GM19035 (cell line): ENCODE measurements around the gene RAD9A.

Experiments
- ATAC-seq: cut with Tn5 transposase; IDR thresholded peaks from one replicate; pipeline ENCODE4 v1.9.1; 2021; ENCODE audit not compliant: unreplicated experiment

The RAD9A gene

GRCh38 chr11:67356864-67357561, 34.8 kb upstream of the RAD9A start:
- no peak for ATAC-seq

GRCh38 chr11:67357831-67358670, 33.7 kb upstream of the RAD9A start:
- no peak for ATAC-seq

- no peak for ATAC-seq
Measured at GRCh38 chr11:67364169-67364568, 27.6 kb upstream of the RAD9A start.

- no peak for ATAC-seq
Measured at GRCh38 chr11:67364783-67365722, 26.7 kb upstream of the RAD9A start.

GRCh38 chr11:67365736-67366444, 25.9 kb upstream of the RAD9A start:
- ATAC-seq: no peak

- ATAC-seq: no peak
Measured at GRCh38 chr11:67366546-67366945, 25.2 kb upstream of the RAD9A start.

GRCh38 chr11:67366961-67367760, 24.6 kb upstream of the RAD9A start:
- no peak for ATAC-seq

GRCh38 chr11:67367761-67368227, 24.0 kb upstream of the RAD9A start:
- ATAC-seq: no peak

GRCh38 chr11:67368621-67369020, 23.2 kb upstream of the RAD9A start:
- ATAC-seq: no peak

GRCh38 chr11:67369275-67369674, 22.5 kb upstream of the RAD9A start:
- no peak for ATAC-seq

- ATAC-seq: no peak
Measured at GRCh38 chr11:67369801-67370284, 21.9 kb upstream of the RAD9A start.

- ATAC-seq: no peak
Measured at GRCh38 chr11:67370351-67371076, 21.3 kb upstream of the RAD9A start.

- ATAC-seq: no peak
Measured at GRCh38 chr11:67371189-67371910, 20.4 kb upstream of the RAD9A start.

- ATAC-seq: no peak
Measured at GRCh38 chr11:67371911-67372320, 19.9 kb upstream of the RAD9A start.

- ATAC-seq: no peak
Measured at GRCh38 chr11:67372321-67372992, 19.3 kb upstream of the RAD9A start.

- ATAC-seq: no peak
Measured at GRCh38 chr11:67372993-67373647, 18.7 kb upstream of the RAD9A start, which contains the start of gene CLCF1. CLCF1 (minus strand) TSS chr11:67373598; CDS start chr11:67373539, 59 bp downstream.
